K562 (cell line): ENCODE measurements around the gene ZNF646. TPM values are rescaled to one million over a fixed set of nuclear protein-coding genes. Genes with fewer than 3 reads are reported as not detected.

Experiments used
- ATAC-seq: fragments of 200-7000 bp; cut with Tn5 transposase; 3 replicates; pipeline ENCODE4 v1.9.1; 2020; ENCODE audit warnings: moderate library complexity
- BruUV-seq: library from RNA; stranded (reverse); fragments of 400-500 nt; replicated peaks from 2 replicates; lab custom pipeline; 2021; lab: Mats Ljungman, UMichigan
- CTCF ChIA-PET: fragments of 300-600 bp; formaldehyde crosslinking; extraction: SDS; loops from one replicate; lab custom pipeline; 2021; ENCODE audit warnings: low intra/inter-chr PET ratio; lab: Yijun Ruan, JAX
- POLR2A ChIA-PET: fragments of 300-600, 350-650 bp; sonication (Branson Sonifier 250); formaldehyde crosslinking; extraction: SDS; loops from one replicate; lab custom pipeline; 2021; ENCODE audit warnings: antibody characterized with exemption, inconsistent platforms; lab: Yijun Ruan, JAX
- DNase-seq, 4 experiments: peaks; one replicate each; pipeline versions ENCODE4 v3.0.0 to v3.0.0-alpha.2; 2011 to 2018; ENCODE audit warnings: low spot score in 3 of 4, mixed read lengths in 3 of 4; ENCODE audit errors: extremely low read depth in 1 of 4
- FAIRE-seq: peaks from 2 replicates; lab custom pipeline; 2011; peaks lifted over from hg19 to GRCh38; lab: Jason Lieb, UNC
- H2AFZ ChIP-seq: 2 replicates; pipeline ENCODE4 v1.6.0; 2011; ENCODE audit warnings: low read depth, low read length, control low read depth, inconsistent platforms
- H3K27ac ChIP-seq: fragments of 200-600 bp; 3 replicates; pipeline ENCODE4 v1.8.0; 2011; ENCODE audit warnings: low read depth, mild to moderate bottlenecking, control low read depth, inconsistent platforms, low read length, moderate library complexity, mixed read lengths; ENCODE audit errors: extremely low read depth
- H3K27me3 ChIP-seq, 2 experiments: fragments of 300-600 bp in 1 of 2; 2 replicates in 1 of 2; 3 replicates in 1 of 2; pipeline versions ENCODE4 v1.6.0 to v1.8.0; 2011; ENCODE audit warnings: inconsistent platforms in 2 of 2, low read length in 2 of 2, mild to moderate bottlenecking in 1 of 2, mixed read lengths in 1 of 2, moderate library complexity in 1 of 2; ENCODE audit not compliant: control insufficient read depth in 2 of 2, insufficient read depth in 2 of 2
- H3K36me3 ChIP-seq: fragments of 300-600 bp; 3 replicates; pipeline ENCODE4 v1.8.0; 2011; ENCODE audit warnings: mild to moderate bottlenecking, low read length, inconsistent platforms; ENCODE audit not compliant: control insufficient read depth, insufficient read depth
- H3K4me1 ChIP-seq, 2 experiments: fragments of 200-600 bp in 1 of 2; replicated peaks in 1 of 2; 2 replicates in 1 of 2; 3 replicates in 1 of 2; pipeline versions ENCODE4 v1.5.1 to v1.8.0; 2011; ENCODE audit warnings: inconsistent platforms in 2 of 2, low read length in 2 of 2, mild to moderate bottlenecking in 1 of 2, mixed read lengths in 1 of 2, moderate library complexity in 1 of 2; ENCODE audit not compliant: control insufficient read depth in 2 of 2, insufficient read depth in 2 of 2
- H3K4me2 ChIP-seq: 2 replicates; pipeline ENCODE4 v1.6.1; 2011; ENCODE audit warnings: low read length, control low read depth, inconsistent platforms, mixed read lengths; ENCODE audit not compliant: insufficient read depth
- H3K4me3 ChIP-seq: fragments of 200-600 bp; sonication (generic), shearing (Covaris generic); 2 replicates; pipeline ENCODE4 v1.5.1; 2016; ENCODE audit warnings: control low read depth, inconsistent platforms
- H3K79me2 ChIP-seq: fragments of 200-600 bp; 3 replicates; pipeline ENCODE4 v1.8.0; 2011; ENCODE audit warnings: low read length, inconsistent platforms; ENCODE audit not compliant: control insufficient read depth, insufficient read depth
- H3K9ac ChIP-seq, 2 experiments: 2 replicates each; pipeline versions ENCODE4 v1.6.0 to v1.6.1; 2011; ENCODE audit warnings: low read depth in 2 of 2, low read length in 2 of 2, control low read depth in 1 of 2, inconsistent platforms in 1 of 2, mild to moderate bottlenecking in 1 of 2, mixed read lengths in 1 of 2; ENCODE audit not compliant: insufficient read depth in 1 of 2
- H3K9me1 ChIP-seq: one replicate; pipeline ENCODE4 v1.6.0; 2011; ENCODE audit warnings: inconsistent platforms, mild to moderate bottlenecking, low read length, moderate library complexity; ENCODE audit not compliant: control insufficient read depth, insufficient read depth
- H3K9me3 ChIP-seq: replicated peaks from 2 replicates; pipeline ENCODE4 v1.5.1; 2011; ENCODE audit warnings: low read depth, low read length, inconsistent platforms; ENCODE audit not compliant: control insufficient read depth, insufficient read depth
- H4K20me1 ChIP-seq: replicated peaks from 2 replicates; pipeline ENCODE4 v1.6.1; 2011; ENCODE audit warnings: low read length, inconsistent platforms, mixed read lengths; ENCODE audit not compliant: control insufficient read depth, insufficient read depth
- EGR1 ChIP-seq: fragments of 450-650 bp; conservative IDR thresholded peaks from 2 replicates; pipeline ENCODE4 v1.6.1; 2017; ENCODE audit warnings: mild to moderate bottlenecking
- NCOR1 ChIP-seq: fragments of 450-650 bp; IDR thresholded peaks from 2 replicates; pipeline ENCODE4 v1.6.1; 2016; ENCODE audit warnings: mild to moderate bottlenecking, moderate library complexity
- NR2C1 ChIP-seq, 2 experiments: fragments of 450-650 bp; IDR thresholded peaks; 2 replicates each; pipeline ENCODE4 v1.6.1; 2017; ENCODE audit warnings: mild to moderate bottlenecking in 2 of 2, antibody characterized with exemption in 1 of 2, inconsistent platforms in 1 of 2, missing compliant biosample characterization in 1 of 2, missing genetic modification characterization in 1 of 2
- PCBP1 ChIP-seq: fragments of 200-400 bp; formaldehyde crosslinking; IDR thresholded peaks from 2 replicates; pipeline ENCODE4 v1.6.1; 2018; ENCODE audit warnings: mild to moderate bottlenecking, low read depth, low read length; ENCODE audit not compliant: poor library complexity, severe bottlenecking
- RBBP5 ChIP-seq: fragments of 200-600 bp; sonication (generic); IDR thresholded peaks from 2 replicates; pipeline ENCODE4 v1.6.1; 2012; ENCODE audit warnings: borderline replicate concordance, mild to moderate bottlenecking, low read length, control low read depth, inconsistent platforms; ENCODE audit not compliant: insufficient read depth, poor library complexity, severe bottlenecking
- SMAD1 ChIP-seq: fragments of 150-350 bp; IDR thresholded peaks from 2 replicates; pipeline ENCODE4 v1.6.1; 2014; ENCODE audit warnings: low read length, low read depth; ENCODE audit not compliant: partially characterized antibody
- SUPT5H ChIP-seq: fragments of 450-650 bp; IDR thresholded peaks from 2 replicates; pipeline ENCODE4 v1.6.1; 2016
- TAF1 ChIP-seq: IDR thresholded peaks from 2 replicates; pipeline ENCODE4 v1.6.1; 2011; ENCODE audit warnings: mild to moderate bottlenecking, low read length, moderate library complexity; ENCODE audit not compliant: insufficient read depth, control insufficient read depth, severe bottlenecking; ENCODE audit errors: extremely low read depth
- TCF3 ChIP-seq: sonication (generic); formaldehyde crosslinking; IDR thresholded peaks from 2 replicates; pipeline ENCODE4 v1.4.0; 2020; ENCODE audit warnings: mild to moderate bottlenecking, missing genetic modification reagents
- WGBS: fragments of 100-300 bp; shearing (Covaris generic); methylation state at CpG from one replicate; pipeline ENCODE4 v1.1.6; 2016; ENCODE audit warnings: low coverage, mixed read lengths; ENCODE audit not compliant: insufficient coverage; ENCODE audit errors: missing lambda C conversion rate; 5-methylcytosine and 5-hydroxymethylcytosine counted together
- in situ Hi-C: fragments of 300-500 bp; cut with MboI; formaldehyde crosslinking; loops from 4 replicates; pipeline ENCODE4 v1.15.0; 2018; ENCODE audit warnings: inconsistent platforms, mixed read lengths
- intact Hi-C: fragments of 100-400 bp; cut with micrococcal nuclease; formaldehyde crosslinking; loops from 2 replicates; pipeline ENCODE4 v1.14.2; 2022
- polyA plus RNA-seq, 8 experiments: library from polyadenylated mRNA; depleted of rRNA in 4 of 8; stranded (reverse) in 5 of 8; unstranded in 3 of 8; fragments of >200 nt; fragmentation: Nextera tagmentation in 2 of 8; fragmentation: Illumina TruSeq in 1 of 8; extraction: Ambion mirVana in 2 of 8; extraction: Trizol in 1 of 8; gene quantifications; 2 replicates each; pipeline versions ENCODE4 v1.2.1 to v1.2.3, GENCODE V29; 2011 to 2014; ENCODE audit warnings: inconsistent platforms in 1 of 8, missing spikeins in 1 of 8
- total RNA-seq, 7 experiments: library from RNA; depleted of rRNA in 6 of 7; stranded (reverse); fragments of >200 nt in 6 of 7; fragmentation: Illumina TruSeq in 2 of 7; extraction: Trizol in 2 of 7; gene quantifications; 2 replicates each; pipeline versions ENCODE4 v1.2.1 to v1.2.3, GENCODE V29; 2011 to 2021; ENCODE audit warnings: low replicate concordance in 1 of 7
- TF ChIP-seq, protein P1 (sequence below): fragments of 200-800 bp; sonication (Bioruptor generic); IDR thresholded peaks from 2 replicates; pipeline ENCODE4 v1.6.1; 2017; ENCODE audit warnings: missing genetic modification characterization, missing compliant biosample characterization
- TF ChIP-seq, protein P2 (sequence below): sonication (generic); formaldehyde crosslinking; IDR thresholded peaks from 2 replicates; pipeline ENCODE4 v1.8.0; 2023; ENCODE audit warnings: mild to moderate bottlenecking, missing genetic modification reagents

Gene ZNF646
- total and polyA plus RNA-seq, 9 of the 15 experiments (the other 6 are each of a cell fraction or from before 2014, with no cell fraction given) = 0.08 to 20.6 (median 8.0) TPM

DNA sequence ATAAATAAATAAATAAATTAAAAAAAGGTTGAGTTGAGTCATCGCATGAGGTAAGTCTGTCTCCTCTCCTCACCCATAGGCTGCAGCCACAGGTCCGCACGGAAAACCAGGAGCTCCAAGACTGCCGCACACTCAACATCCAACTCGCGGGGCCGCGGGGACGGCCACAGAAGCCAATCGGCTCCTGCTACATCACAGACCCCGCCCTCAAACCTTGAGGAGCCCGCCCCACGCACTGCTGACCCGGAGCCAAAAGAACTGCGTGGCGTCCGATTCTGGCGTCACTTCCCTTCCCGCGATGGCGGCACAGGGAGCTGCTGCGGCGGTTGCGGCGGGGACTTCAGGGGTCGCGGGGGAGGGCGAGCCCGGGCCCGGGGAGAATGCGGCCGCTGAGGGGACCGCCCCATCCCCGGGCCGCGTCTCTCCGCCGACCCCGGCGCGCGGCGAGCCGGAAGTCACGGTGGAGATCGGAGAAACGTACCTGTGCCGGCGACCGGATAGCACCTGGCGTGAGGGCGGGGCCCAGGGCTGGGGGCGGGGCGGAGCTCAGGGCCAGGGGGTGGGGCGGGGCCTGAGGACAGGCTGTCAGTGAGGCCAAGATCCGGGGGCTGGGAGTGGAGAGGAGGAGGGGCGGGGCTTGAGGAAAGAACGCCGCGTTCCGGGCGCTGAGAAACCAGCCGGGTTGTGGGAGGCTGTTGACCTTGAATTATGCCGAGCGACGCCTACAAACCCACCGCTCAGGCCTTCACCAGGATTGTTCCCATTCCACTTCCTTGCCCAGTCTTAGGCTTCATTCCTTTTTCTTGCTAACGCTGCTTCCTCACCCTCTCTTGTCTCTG, 43.4 kb downstream of the ZNF646 start, which contains the start of gene KAT8:
TSS of gene KAT8 (plus strand) at position 281 of the 839 bp plus-strand sequence. CDS start at position 299, 18 bp downstream.
- CTCF ChIA-PET = interaction anchor here (0.7 kb wide), 1 partner anchor 95 kb away, joined by 3 read pairs; no protein-coding TSS in a partner anchor
- TF ChIP-seq EGR1 = peak; percentile 32; the same call in 1 of the 2 replicates
- no peak for TF ChIP-seq TCF3 (CRISPR knock-in tag)
- TF ChIP-seq, protein P1, sequence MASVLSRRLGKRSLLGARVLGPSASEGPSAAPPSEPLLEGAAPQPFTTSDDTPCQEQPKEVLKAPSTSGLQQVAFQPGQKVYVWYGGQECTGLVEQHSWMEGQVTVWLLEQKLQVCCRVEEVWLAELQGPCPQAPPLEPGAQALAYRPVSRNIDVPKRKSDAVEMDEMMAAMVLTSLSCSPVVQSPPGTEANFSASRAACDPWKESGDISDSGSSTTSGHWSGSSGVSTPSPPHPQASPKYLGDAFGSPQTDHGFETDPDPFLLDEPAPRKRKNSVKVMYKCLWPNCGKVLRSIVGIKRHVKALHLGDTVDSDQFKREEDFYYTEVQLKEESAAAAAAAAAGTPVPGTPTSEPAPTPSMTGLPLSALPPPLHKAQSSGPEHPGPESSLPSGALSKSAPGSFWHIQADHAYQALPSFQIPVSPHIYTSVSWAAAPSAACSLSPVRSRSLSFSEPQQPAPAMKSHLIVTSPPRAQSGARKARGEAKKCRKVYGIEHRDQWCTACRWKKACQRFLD (CRISPR knock-in tag) = peak; percentile 65
- peak; percentile 99 for TF ChIP-seq NR2C1 (IDR thresholded peaks at IDR 0.05)
- peak; percentile 99 for TF ChIP-seq NR2C1 (tag; IDR thresholded peaks at IDR 0.05)
- TF ChIP-seq, protein P2, sequence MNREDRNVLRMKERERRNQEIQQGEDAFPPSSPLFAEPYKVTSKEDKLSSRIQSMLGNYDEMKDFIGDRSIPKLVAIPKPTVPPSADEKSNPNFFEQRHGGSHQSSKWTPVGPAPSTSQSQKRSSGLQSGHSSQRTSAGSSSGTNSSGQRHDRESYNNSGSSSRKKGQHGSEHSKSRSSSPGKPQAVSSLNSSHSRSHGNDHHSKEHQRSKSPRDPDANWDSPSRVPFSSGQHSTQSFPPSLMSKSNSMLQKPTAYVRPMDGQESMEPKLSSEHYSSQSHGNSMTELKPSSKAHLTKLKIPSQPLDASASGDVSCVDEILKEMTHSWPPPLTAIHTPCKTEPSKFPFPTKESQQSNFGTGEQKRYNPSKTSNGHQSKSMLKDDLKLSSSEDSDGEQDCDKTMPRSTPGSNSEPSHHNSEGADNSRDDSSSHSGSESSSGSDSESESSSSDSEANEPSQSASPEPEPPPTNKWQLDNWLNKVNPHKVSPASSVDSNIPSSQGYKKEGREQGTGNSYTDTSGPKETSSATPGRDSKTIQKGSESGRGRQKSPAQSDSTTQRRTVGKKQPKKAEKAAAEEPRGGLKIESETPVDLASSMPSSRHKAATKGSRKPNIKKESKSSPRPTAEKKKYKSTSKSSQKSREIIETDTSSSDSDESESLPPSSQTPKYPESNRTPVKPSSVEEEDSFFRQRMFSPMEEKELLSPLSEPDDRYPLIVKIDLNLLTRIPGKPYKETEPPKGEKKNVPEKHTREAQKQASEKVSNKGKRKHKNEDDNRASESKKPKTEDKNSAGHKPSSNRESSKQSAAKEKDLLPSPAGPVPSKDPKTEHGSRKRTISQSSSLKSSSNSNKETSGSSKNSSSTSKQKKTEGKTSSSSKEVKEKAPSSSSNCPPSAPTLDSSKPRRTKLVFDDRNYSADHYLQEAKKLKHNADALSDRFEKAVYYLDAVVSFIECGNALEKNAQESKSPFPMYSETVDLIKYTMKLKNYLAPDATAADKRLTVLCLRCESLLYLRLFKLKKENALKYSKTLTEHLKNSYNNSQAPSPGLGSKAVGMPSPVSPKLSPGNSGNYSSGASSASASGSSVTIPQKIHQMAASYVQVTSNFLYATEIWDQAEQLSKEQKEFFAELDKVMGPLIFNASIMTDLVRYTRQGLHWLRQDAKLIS (CRISPR knock-in tag) = no peak; the same call in 1 of the 2 replicates
- TF ChIP-seq SMAD1 = peak; percentile 73
- TF ChIP-seq TAF1 = peak; percentile 91
- TF ChIP-seq RBBP5 = peak; percentile 96
- peak; percentile 89 for TF ChIP-seq SUPT5H
- peak; percentile 64 for TF ChIP-seq PCBP1
- TF ChIP-seq NCOR1 = 0 out of 2 replicates have a peak, but pooled peaks have one; percentile 41

More for the DNA sequence above, 43.4 kb downstream of the ZNF646 start, which contains the start of gene KAT8:
- H3K9me3 ChIP-seq = no peaks in the 10 kb centered on the region
- intact Hi-C loops (loop anchor here (2.0 kb wide), 1 partner anchor 25 kb away; no protein-coding TSS in a partner anchor), in situ Hi-C loops (no loop called here)
- 4% methylated on average over 47 of the region's 68 CpGs for WGBS
- H4K20me1 ChIP-seq = peaks cover 5% of the 10 kb centered on the region
- no TSS peak for BruUV-seq
- peak within 1 kb of the TSS; percentile 92 for H2AFZ ChIP-seq
- H3K4me1 ChIP-seq = peaks cover 2 to 19% of the 10 kb centered on the region in 2 experiments; a peak in 4 of 5 replicates
- peak; percentile 90 for FAIRE-seq
- H3K4me3 ChIP-seq = peak within 1 kb of the TSS; percentile 68
- no peaks in the 10 kb centered on the region for H3K9me1 ChIP-seq
- no peaks in the 10 kb centered on the region for H3K27me3 ChIP-seq
- DNase-seq = peak; percentile 98 to 99 (median 98)
- POLR2A ChIA-PET = interaction anchor here (0.6 to 6.0 kb wide), 20 partner anchors 9 to 381 kb away, joined by 3 to 44 read pairs (median 4); partner anchors contain the start of genes FUS, HSD3B7, PRSS53 and PRSS8
- peak within 1 kb of the TSS; percentile 90 to 94 for H3K9ac ChIP-seq
- H3K27ac ChIP-seq = peak within 1 kb of the TSS; percentile 91
- H3K36me3 ChIP-seq = peaks cover 58% of the 10 kb centered on the region
- peak; percentile 95 for ATAC-seq
- peaks cover 38% of the 10 kb centered on the region for H3K79me2 ChIP-seq
- H3K4me2 ChIP-seq = peak within 1 kb of the TSS; percentile 99
